Measurements from ENCODE around the gene ELP1.
"Not testable (repeated sequence)": the region's sequence is repeated elsewhere in the genome, so short reads cannot be mapped to it uniquely, and the experiment has no call there.

The ELP1 gene

GRCh38 chr9:108900176-108900575 is 33.7 kb downstream of the ELP1 start:
- Histone ChIP-seq H3K27ac (replicated peaks) (no peak overlapping the region), H3K27me3 (ENCODE audit: insufficient read depth, poor library complexity, severe bottlenecking) (no peaks in the 10 kb centered on the region), H3K4me3 (replicated peaks; ENCODE audit: insufficient read depth, low read length) (no peak overlapping the region)
- no peak for TF ChIP-seq GABPA (IDR thresholded peaks at IDR 0.05; ENCODE audit: low read depth)
- TF ChIP-seq SPI1 (IDR thresholded peaks at IDR 0.05; ENCODE audit: borderline replicate concordance, low read depth): no peak
- TF ChIP-seq POLR2AphosphoS5 (IDR thresholded peaks at IDR 0.05; ENCODE audit: low read depth): no peak
- no peak for TF ChIP-seq REST (IDR thresholded peaks at IDR 0.05; ENCODE audit: insufficient replicate concordance, low read depth)
- no peak for TF ChIP-seq CTCF (IDR thresholded peaks at IDR 0.05; ENCODE audit: insufficient read depth, low read length)
- no peak for DNase-seq (ENCODE audit: low read depth in 1 of 2, low spot score in 1 of 2)

- not testable (repeated sequence) for H3K27me3 ChIP-seq (ENCODE audit: insufficient read depth, poor library complexity, severe bottlenecking); H3K4me3 ChIP-seq (replicated peaks; ENCODE audit: insufficient read depth, low read length); H3K27ac ChIP-seq (replicated peaks); DNase-seq (ENCODE audit: low read depth in 1 of 2, low spot score in 1 of 2)
Measured at GRCh38 chr9:108899023-108899695, 34.8 kb downstream of the ELP1 start.

GRCh38 chr9:108897324-108898096 is 36.4 kb downstream of the ELP1 start:
- no peak for TF ChIP-seq CTCF (IDR thresholded peaks at IDR 0.05; ENCODE audit: insufficient read depth, low read length)
- TF ChIP-seq POLR2AphosphoS5 (IDR thresholded peaks at IDR 0.05; ENCODE audit: low read depth): no peak
- TF ChIP-seq SPI1 (IDR thresholded peaks at IDR 0.05; ENCODE audit: borderline replicate concordance, low read depth): no peak
- TF ChIP-seq REST (IDR thresholded peaks at IDR 0.05; ENCODE audit: insufficient replicate concordance, low read depth): no peak
- no peak for TF ChIP-seq GABPA (IDR thresholded peaks at IDR 0.05; ENCODE audit: low read depth)
- Histone ChIP-seq H3K27ac (replicated peaks) (no peak overlapping the region), H3K27me3 (ENCODE audit: insufficient read depth, poor library complexity, severe bottlenecking) (no peaks in the 10 kb centered on the region), H3K4me3 (replicated peaks; ENCODE audit: insufficient read depth, low read length) (no peak overlapping the region)
- DNase-seq (ENCODE audit: low read depth in 1 of 2, low spot score in 1 of 2): no peak

- TF ChIP-seq SPI1 (IDR thresholded peaks at IDR 0.05; ENCODE audit: borderline replicate concordance, low read depth) (no peak), POLR2AphosphoS5 (IDR thresholded peaks at IDR 0.05; ENCODE audit: low read depth) (no peak), GABPA (IDR thresholded peaks at IDR 0.05; ENCODE audit: low read depth) (no peak), CTCF (IDR thresholded peaks at IDR 0.05; ENCODE audit: insufficient read depth, low read length) (no peak)
- no peak overlapping the region for H3K27ac ChIP-seq (replicated peaks)
- no peak overlapping the region for H3K4me3 ChIP-seq (replicated peaks; ENCODE audit: insufficient read depth, low read length)
- no peak for DNase-seq (ENCODE audit: low read depth in 1 of 2, low spot score in 1 of 2)
- H3K27me3 ChIP-seq (ENCODE audit: insufficient read depth, poor library complexity, severe bottlenecking): no peaks in the 10 kb centered on the region
Measured at GRCh38 chr9:108894225-108894997, 39.5 kb downstream of the ELP1 start.

All from HL-60 (cell line).